Right forelimb (tissue), 1 donor: ENCODE results near the gene IGFL3.
"Not testable (repeated sequence)": the region's sequence is repeated elsewhere in the genome, so short reads cannot be mapped to it uniquely, and the experiment has no call there.

Experiments
- DNase-seq: peaks from one replicate; pipeline ENCODE4 v3.0.0-alpha.2; 2018

The IGFL3 gene

GRCh38 chr19:46124638-46125115 is at the start of gene IGFL3:
IGFL3 (minus strand) TSS chr19:46124688; CDS start chr19:46124649, 39 bp downstream.
- no peak for DNase-seq

- DNase-seq = no peak
These were observed 49.5 kb upstream of the IGFL3 start for GRCh38 chr19:46173886-46174480.

GRCh38 chr19:46162731-46163130 is 38.2 kb upstream of the IGFL3 start:
- DNase-seq = no peak

- DNase-seq = not testable (repeated sequence)
These were observed 37.3 kb upstream of the IGFL3 start for GRCh38 chr19:46161642-46162257.

GRCh38 chr19:46160233-46160775 is 35.8 kb upstream of the IGFL3 start:
- DNase-seq = no peak

GRCh38 chr19:46159418-46160232 is 35.1 kb upstream of the IGFL3 start:
- DNase-seq = no peak

- no peak for DNase-seq
These were observed 30.7 kb upstream of the IGFL3 start for GRCh38 chr19:46155237-46155636.

GRCh38 chr19:46150606-46151005 is 26.1 kb upstream of the IGFL3 start:
- no peak for DNase-seq

- no peak for DNase-seq
These were observed 23.4 kb upstream of the IGFL3 start, which contains the start of gene IGFL2 for GRCh38 chr19:46147791-46148288. IGFL2 (plus strand) TSS chr19:46148238; CDS start chr19:46148279, 41 bp downstream.

GRCh38 chr19:46147166-46147740 is 22.8 kb upstream of the IGFL3 start:
- no peak for DNase-seq

GRCh38 chr19:46144756-46145155 is 20.3 kb upstream of the IGFL3 start:
- no peak for DNase-seq

GRCh38 chr19:46142294-46142693 is 17.8 kb upstream of the IGFL3 start:
- no peak for DNase-seq

- DNase-seq = no peak
These were observed 16.9 kb upstream of the IGFL3 start for GRCh38 chr19:46141421-46141820.

- no peak for DNase-seq
These were observed 13.5 kb upstream of the IGFL3 start for GRCh38 chr19:46137915-46138473.

GRCh38 chr19:46134527-46134926 is 10.0 kb upstream of the IGFL3 start:
- no peak for DNase-seq

- no peak for DNase-seq
These were observed 9.3 kb upstream of the IGFL3 start for GRCh38 chr19:46133777-46134241.

- DNase-seq = no peak
These were observed 8.7 kb upstream of the IGFL3 start for GRCh38 chr19:46133101-46133627.

- DNase-seq = no peak
These were observed 8.1 kb upstream of the IGFL3 start for GRCh38 chr19:46132508-46133100.

- no peak for DNase-seq
These were observed 7.1 kb upstream of the IGFL3 start for GRCh38 chr19:46131485-46132143.

- DNase-seq = no peak
These were observed 1.6 kb upstream of the IGFL3 start for GRCh38 chr19:46126086-46126580.

- DNase-seq = no peak
These were observed 959 bp upstream of the IGFL3 start for GRCh38 chr19:46125447-46125846.
